ENCODE results near the gene THBS3. TPM values are rescaled to one million over a fixed set of nuclear protein-coding genes. Genes with fewer than 3 reads are reported as not detected.

The THBS3 gene
- total and polyA plus RNA-seq, 2 of the 13 experiments (the other 11 are each of a cell fraction or from before 2014, with no cell fraction given), result 0.86 to 3.6 TPM

DNA sequence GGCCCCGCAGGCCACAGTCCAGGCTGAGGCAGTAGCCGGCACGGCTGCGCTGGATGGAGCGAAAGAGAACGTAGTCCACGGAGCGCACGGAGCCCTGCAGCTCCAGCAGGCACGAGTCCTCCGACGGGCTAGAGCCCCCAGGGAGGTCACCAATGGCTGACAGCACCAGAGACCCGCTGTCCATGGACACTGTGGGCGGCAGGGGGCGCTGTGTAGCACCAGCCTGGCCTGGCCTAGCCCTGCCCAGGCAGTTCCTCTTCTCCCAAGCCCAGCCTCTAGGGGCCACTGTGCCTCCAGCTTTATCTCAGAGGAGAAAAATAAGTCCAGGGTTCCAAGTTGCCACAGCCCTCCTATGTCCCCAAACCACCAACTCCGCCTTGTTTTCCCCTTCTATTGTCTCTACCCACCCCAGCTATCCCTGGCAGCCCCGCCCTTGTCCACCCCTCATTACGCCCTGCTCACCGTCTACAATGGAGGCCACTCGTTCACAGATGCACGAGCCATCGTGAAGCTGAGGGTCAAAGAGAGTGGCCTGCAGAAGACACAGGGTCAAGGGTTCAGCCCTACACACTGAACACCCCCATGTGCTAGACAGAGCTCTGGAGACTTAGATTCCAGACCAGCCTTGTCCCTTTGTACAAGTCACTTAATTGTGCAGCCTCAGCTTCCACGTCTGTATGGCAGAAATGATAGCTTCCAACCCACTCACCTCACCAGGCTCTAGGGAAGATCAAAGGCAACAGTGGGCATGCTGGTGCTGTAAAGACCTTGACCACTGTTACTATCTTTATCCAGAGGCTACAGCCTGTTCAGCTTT lies 43.1 kb upstream of the THBS3 start (continued):
- TF ChIP-seq MAZ (IDR thresholded peaks at IDR 0.05; ENCODE audit: borderline replicate concordance, low read depth, low read length), result peak; percentile 38; the same call in 1 of the 2 replicates
- TF ChIP-seq MAZ (CRISPR knock-in tag; IDR thresholded peaks at IDR 0.05; ENCODE audit: low read depth), result peak; percentile 41; the same call in 1 of the 2 replicates
- no peak for TF ChIP-seq SSRP1 (CRISPR knock-in tag; IDR thresholded peaks at IDR 0.05)
- peak; percentile 51; the same call in 1 of the 2 replicates for TF ChIP-seq ZBTB34 (CRISPR knock-in tag; IDR thresholded peaks at IDR 0.05)
- no peak for TF ChIP-seq MXD1 (CRISPR knock-in tag; IDR thresholded peaks at IDR 0.05)
- TF ChIP-seq JUND (CRISPR knock-in tag; IDR thresholded peaks at IDR 0.05), result no peak
- TF ChIP-seq ZNF101 (CRISPR knock-in tag; IDR thresholded peaks at IDR 0.05; ENCODE audit: borderline replicate concordance, low read depth), result no peak
- 0 out of 2 replicates have a peak, but pooled peaks have one; percentile 40 for TF ChIP-seq MAF1 (CRISPR knock-in tag; IDR thresholded peaks at IDR 0.05; ENCODE audit: borderline replicate concordance)
- TF ChIP-seq, protein P1, sequence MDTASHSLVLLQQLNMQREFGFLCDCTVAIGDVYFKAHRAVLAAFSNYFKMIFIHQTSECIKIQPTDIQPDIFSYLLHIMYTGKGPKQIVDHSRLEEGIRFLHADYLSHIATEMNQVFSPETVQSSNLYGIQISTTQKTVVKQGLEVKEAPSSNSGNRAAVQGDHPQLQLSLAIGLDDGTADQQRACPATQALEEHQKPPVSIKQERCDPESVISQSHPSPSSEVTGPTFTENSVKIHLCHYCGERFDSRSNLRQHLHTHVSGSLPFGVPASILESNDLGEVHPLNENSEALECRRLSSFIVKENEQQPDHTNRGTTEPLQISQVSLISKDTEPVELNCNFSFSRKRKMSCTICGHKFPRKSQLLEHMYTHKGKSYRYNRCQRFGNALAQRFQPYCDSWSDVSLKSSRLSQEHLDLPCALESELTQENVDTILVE (CRISPR knock-in tag; IDR thresholded peaks at IDR 0.05), result peak; percentile 31; the same call in 1 of the 2 replicates
- 0 out of 2 replicates have a peak, but pooled peaks have one; percentile 46 for TF ChIP-seq SMAD1 (CRISPR knock-in tag; IDR thresholded peaks at IDR 0.05; ENCODE audit: borderline replicate concordance, low read depth)
- TF ChIP-seq SOX5 (CRISPR knock-in tag; IDR thresholded peaks at IDR 0.05; ENCODE audit: borderline replicate concordance), result peak; percentile 45; the same call in 1 of the 2 replicates
- TF ChIP-seq ERF (CRISPR knock-in tag; IDR thresholded peaks at IDR 0.05), result peak; percentile 85
- no peak for TF ChIP-seq WIZ (CRISPR knock-in tag; IDR thresholded peaks at IDR 0.05)
- TF ChIP-seq SMC3 (IDR thresholded peaks at IDR 0.05; ENCODE audit: low read length), result peak; percentile 76
- peak; percentile 18; the same call in 1 of the 2 replicates for TF ChIP-seq ZBTB26 (CRISPR knock-in tag; IDR thresholded peaks at IDR 0.05; ENCODE audit: borderline replicate concordance)
- no peak; the same call in 1 of the 2 replicates for TF ChIP-seq ZMYM4 (CRISPR knock-in tag; IDR thresholded peaks at IDR 0.05)
- no peak for TF ChIP-seq KLF13 (CRISPR knock-in tag; IDR thresholded peaks at IDR 0.05)
- TF ChIP-seq, protein P2, sequence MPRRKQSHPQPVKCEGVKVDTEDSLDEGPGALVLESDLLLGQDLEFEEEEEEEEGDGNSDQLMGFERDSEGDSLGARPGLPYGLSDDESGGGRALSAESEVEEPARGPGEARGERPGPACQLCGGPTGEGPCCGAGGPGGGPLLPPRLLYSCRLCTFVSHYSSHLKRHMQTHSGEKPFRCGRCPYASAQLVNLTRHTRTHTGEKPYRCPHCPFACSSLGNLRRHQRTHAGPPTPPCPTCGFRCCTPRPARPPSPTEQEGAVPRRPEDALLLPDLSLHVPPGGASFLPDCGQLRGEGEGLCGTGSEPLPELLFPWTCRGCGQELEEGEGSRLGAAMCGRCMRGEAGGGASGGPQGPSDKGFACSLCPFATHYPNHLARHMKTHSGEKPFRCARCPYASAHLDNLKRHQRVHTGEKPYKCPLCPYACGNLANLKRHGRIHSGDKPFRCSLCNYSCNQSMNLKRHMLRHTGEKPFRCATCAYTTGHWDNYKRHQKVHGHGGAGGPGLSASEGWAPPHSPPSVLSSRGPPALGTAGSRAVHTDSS (CRISPR knock-in tag; conservative IDR thresholded peaks at IDR 0.05), result no peak
- TF ChIP-seq, protein P3, sequence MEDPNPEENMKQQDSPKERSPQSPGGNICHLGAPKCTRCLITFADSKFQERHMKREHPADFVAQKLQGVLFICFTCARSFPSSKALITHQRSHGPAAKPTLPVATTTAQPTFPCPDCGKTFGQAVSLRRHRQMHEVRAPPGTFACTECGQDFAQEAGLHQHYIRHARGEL (CRISPR knock-in tag; IDR thresholded peaks at IDR 0.05), result no peak
- TF ChIP-seq SOX6 (IDR thresholded peaks at IDR 0.05), result no peak
- TF ChIP-seq SOX6 (CRISPR knock-in tag; IDR thresholded peaks at IDR 0.05), result peak; percentile 67
- no peak for TF ChIP-seq TCF12 (IDR thresholded peaks at IDR 0.05)
- peak; percentile 41; the same call in 1 of the 2 replicates for TF ChIP-seq TCF12 (CRISPR knock-in tag; IDR thresholded peaks at IDR 0.05)
